Fibroblast of villous mesenchyme (primary cell): ENCODE results near the gene POMGNT1. TPM values are rescaled to one million over a fixed set of nuclear protein-coding genes. Genes with fewer than 3 reads are reported as not detected.

Experiments
- DNase-seq: peaks from one replicate; pipeline ENCODE4 v3.0.0-alpha.2; 2010; ENCODE audit warnings: low read depth
- H3K4me3 ChIP-seq: 2 replicates; pipeline ENCODE4 v1.5.1; 2011; ENCODE audit warnings: low read depth, mild to moderate bottlenecking, low read length
- total RNA-seq: library from RNA; depleted of rRNA; stranded (reverse); fragments of >200 nt; gene quantifications from 2 replicates; pipeline ENCODE4 v1.2.3, GENCODE V29; 2012
- TF ChIP-seq, protein P1 (sequence below): IDR thresholded peaks from 2 replicates; pipeline ENCODE4 v1.5.1; 2012; ENCODE audit warnings: low read depth, mild to moderate bottlenecking, low read length; ENCODE audit not compliant: insufficient read depth

Gene POMGNT1
- total RNA-seq, 1 donor: 81.2 TPM

DNA sequence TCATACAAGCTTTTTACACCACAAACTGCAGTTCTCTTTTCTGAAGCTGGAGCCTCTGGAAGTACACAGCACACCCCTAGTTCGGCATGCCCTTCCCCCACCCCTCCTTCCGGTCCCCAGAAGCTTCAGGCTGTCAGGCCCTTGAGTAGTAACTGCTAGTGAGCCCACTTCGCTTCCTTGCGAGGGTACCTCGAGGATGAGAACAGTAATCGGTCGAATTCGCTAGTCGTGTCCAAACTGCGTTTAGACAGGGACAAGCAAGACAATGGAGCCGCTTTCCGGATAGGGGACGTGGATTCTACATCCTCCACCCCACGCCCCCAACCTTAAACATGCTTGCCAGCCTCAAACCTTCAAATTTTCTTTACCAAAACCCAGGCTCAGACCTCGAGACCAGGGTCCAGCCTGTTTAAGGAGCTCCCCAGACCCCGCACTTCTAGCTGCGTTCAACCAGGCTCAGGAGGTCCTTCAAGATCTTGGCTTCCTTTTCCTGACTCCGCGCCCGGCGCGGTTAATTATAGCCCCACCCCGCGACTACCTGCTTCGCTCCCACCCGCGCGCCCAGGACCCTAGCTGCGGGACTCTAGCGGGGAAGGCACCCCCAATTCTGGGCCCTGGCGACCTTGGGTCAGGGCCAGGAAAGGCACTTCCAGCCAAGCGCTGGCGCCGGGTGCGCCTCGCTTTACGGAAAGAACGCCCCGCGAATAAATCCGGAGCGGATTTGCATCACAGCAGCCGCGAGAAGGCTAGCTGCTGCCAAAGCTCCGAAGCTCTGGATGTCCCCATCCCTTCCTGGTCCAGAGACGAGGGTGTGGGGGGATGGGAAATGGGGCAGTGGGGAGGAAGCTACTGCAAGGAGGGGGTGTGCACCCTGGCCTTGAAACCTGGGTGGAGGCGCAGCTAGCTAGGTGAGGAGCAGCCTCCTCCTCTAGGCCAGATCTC, 31.4 kb downstream of the POMGNT1 start:
- TF ChIP-seq, protein P1, sequence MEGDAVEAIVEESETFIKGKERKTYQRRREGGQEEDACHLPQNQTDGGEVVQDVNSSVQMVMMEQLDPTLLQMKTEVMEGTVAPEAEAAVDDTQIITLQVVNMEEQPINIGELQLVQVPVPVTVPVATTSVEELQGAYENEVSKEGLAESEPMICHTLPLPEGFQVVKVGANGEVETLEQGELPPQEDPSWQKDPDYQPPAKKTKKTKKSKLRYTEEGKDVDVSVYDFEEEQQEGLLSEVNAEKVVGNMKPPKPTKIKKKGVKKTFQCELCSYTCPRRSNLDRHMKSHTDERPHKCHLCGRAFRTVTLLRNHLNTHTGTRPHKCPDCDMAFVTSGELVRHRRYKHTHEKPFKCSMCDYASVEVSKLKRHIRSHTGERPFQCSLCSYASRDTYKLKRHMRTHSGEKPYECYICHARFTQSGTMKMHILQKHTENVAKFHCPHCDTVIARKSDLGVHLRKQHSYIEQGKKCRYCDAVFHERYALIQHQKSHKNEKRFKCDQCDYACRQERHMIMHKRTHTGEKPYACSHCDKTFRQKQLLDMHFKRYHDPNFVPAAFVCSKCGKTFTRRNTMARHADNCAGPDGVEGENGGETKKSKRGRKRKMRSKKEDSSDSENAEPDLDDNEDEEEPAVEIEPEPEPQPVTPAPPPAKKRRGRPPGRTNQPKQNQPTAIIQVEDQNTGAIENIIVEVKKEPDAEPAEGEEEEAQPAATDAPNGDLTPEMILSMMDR: no peak
- H3K4me3 ChIP-seq: peak overlapping the region; percentile 47
- no peak for DNase-seq

DNA sequence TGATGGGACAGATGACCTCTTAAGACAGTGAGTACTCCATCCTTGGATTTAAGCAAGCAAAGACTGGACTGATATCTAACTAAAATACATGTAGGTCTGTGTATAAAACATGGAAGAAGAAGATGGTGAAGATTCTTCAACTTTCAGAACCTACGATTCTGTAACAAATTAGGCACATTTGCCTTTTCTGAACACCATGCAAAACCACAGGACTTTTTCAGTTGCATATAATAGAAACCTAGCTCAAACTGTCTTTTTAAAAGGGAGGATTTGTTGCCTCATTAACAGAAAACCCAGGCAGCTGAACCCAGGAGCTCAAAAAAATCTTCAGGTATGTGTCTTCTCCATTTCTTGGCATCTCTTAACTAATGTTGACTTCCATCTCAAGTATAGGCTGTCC, 38.0 kb downstream of the POMGNT1 start:
- H3K4me3 ChIP-seq: no peak overlapping the region
- TF ChIP-seq, protein P1: no peak
- DNase-seq: no peak

DNA sequence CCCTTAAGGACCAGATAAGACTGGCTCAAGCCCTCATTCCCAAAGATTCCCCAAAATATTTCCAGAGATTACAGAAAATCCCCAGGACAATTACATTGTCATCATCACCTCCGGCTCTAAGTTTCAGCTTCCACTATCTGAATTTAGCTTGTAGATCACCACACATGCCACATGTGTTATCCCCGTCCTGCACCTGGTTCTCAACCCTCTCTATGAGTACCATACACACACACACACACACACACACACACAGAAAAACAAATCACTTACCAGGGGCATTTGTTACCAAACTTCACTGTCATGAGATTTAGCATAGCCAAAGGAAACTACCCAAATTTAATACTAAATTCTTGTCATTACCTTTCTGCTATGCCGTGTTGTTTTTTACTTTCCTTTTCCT, 38.7 kb downstream of the POMGNT1 start:
- H3K4me3 ChIP-seq: no peak overlapping the region
- TF ChIP-seq, protein P1: no peak
- DNase-seq: no peak

DNA sequence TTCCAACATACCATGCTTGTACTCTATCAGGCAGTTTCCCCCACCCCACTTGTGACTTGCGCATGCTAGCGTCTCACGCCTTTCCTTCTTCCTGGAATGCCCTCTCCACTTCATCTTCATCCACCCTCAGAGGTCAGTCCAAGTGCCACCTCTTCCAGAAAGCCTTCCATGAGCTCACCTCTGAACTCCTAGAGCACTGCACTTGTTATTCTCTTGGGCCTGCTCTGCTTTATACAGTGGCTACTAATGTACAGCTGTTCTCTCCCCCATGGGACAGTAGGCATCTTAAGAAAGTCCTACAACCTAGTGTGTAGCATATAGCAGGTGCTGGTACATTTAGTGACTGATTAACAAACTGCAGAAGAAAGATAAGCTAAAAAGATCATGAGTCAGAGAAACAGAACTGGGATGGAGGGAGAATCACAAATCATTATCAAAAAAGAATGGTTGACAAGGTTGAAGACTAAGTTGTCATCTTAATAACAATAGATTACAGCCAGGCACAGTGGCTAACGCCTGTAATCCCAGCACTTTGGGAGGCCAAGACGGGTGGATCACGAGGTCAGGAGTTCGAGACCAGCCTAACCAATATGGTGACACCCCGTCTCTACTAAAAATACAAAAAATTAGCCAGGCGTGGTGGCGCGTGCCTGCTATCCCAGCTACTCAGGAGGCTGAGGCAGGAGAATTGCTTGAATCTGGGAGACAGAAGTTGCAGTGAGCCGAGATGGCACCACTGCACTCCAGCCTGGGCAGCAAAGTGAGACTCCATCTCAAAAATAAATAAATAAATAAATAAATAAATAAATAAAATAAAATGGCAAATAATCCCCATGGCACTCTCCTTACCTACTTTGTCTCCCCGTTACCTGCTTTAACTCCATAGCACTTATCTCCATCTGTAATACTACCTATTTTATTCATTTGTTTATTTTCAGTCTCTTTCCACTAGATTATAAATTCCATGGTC, 39.6 kb downstream of the POMGNT1 start:
- no peak for DNase-seq
- TF ChIP-seq, protein P1: no peak
- no peak overlapping the region for H3K4me3 ChIP-seq

DNA sequence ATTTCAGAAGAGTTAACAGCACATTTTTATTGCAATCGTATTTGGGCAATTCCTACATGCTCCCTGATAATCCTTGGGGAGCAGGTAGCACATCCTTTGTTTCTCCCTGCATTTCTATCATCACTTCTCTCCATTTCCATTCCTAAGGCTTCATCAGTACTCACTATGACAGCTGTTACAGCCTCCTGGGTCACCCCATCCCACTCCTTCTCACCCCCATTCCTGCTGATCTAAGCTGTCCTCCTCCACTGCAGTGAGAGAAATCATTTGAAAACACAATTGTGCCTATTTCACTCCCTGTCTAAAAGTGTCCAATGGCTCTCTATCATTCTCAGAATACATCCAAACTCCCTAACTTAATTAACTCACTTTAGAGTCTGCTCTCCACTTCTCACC, 40.3 kb downstream of the POMGNT1 start:
- no peak for DNase-seq
- TF ChIP-seq, protein P1: no peak
- no peak overlapping the region for H3K4me3 ChIP-seq

DNA sequence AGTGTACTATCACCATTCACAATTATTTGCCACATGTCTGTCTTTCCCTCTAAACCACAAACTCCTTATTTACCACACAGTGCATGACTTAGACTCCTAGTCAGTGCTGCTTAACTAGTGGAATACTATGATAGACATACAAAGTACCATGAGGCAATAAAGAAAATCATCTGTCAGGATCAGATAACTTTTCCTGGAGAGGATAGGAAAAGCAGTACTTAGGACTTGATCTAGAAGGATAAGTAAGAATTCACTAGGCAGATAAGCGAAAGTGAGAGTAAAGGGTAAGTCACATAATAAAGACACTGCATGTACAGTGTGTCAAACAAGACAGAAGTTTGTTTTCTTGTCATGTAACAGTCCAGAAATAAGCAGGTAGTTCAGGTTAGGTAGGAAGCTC, 44.5 kb downstream of the POMGNT1 start:
- no peak for DNase-seq
- TF ChIP-seq, protein P1: no peak
- H3K4me3 ChIP-seq: no peak overlapping the region
